D721Med (cell line): Measurements from ENCODE around the gene PCGF3.
"Not testable (repeated sequence)": the region's sequence is repeated elsewhere in the genome, so short reads cannot be mapped to it uniquely, and the experiment has no call there.

Experiments
- DNase-seq: peaks from one replicate; pipeline ENCODE4 v3.0.0; 2011; ENCODE audit warnings: low spot score; ENCODE audit not compliant: insufficient read length
- FAIRE-seq: peaks from 2 replicates; lab custom pipeline; 2011; peaks lifted over from hg19 to GRCh38; lab: Jason Lieb, UNC
- CTCF ChIP-seq: IDR thresholded peaks from 2 replicates; pipeline ENCODE4 v1.5.1; 2012; ENCODE audit warnings: mild to moderate bottlenecking, control low read depth; ENCODE audit not compliant: insufficient read depth; ENCODE audit errors: missing control alignments

Gene PCGF3

DNA sequence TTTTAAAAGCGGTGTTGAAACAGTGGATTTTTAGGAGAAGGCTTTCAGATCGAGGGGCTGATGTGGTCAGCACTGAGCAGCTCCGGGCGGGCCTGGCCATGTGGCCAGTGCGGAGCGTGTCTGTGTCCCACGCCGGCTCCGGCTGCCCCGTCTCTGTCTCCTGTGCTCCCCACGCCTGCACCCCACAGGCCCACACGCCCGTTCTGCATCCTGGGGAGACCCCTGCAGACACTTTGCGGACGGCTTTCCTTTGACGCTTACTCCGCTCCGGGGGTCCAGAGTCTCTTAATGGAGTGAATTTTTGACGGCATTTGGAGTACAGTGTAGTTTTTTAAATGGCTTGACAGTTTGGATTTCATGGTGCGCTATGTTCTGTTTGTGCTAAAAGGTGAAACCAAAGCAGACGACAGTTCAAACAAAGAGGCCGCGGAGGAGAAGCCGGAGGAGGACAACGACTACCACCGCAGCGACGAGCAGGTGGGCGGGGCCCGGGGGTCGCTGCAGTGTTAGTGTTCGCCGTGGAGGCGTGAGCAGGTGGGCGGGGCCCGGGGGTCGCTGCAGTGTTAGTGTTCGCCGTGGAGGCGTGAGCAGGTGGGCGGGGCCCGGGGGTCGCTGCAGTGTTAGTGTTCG is 38.7 kb downstream of the PCGF3 start:
- no peak for TF ChIP-seq CTCF
- no peak for FAIRE-seq
- no peak for DNase-seq

DNA sequence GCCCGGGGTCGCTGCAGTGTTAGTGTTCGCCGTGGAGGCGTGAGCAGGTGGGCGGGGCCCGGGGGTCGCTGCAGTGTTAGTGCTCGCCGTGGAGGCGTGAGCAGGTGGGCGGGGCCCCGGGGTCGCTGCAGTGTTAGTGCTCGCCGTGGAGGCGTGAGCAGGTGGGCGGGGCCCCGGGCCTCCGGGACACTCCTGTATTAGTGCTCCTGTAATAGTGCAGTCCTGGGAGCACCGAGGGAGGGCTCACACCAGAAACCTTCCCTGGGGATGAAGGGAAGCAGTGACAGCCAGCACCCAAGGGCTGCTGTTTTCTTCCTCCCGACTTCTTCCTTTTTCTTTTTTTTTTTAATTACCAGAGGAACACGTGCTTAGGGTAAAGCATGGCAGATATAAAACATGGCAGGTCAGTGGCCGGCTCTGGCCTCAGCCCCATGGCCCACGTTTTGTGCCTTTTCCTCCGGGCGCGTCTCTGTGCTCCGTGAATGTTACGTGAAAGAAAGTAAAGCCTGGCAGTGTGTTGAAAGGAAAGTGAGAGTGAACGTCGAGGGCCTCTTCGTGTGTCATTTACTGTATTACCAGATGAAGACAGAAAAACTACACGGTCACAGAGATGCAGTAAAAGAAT is 42.0 kb downstream of the PCGF3 start:
- TF ChIP-seq CTCF = no peak
- DNase-seq (no peak), FAIRE-seq (no peak)

GRCh38 chr4:748461-748860 is 42.8 kb downstream of the PCGF3 start:
- TF ChIP-seq CTCF = no peak
- no peak for FAIRE-seq

DNA sequence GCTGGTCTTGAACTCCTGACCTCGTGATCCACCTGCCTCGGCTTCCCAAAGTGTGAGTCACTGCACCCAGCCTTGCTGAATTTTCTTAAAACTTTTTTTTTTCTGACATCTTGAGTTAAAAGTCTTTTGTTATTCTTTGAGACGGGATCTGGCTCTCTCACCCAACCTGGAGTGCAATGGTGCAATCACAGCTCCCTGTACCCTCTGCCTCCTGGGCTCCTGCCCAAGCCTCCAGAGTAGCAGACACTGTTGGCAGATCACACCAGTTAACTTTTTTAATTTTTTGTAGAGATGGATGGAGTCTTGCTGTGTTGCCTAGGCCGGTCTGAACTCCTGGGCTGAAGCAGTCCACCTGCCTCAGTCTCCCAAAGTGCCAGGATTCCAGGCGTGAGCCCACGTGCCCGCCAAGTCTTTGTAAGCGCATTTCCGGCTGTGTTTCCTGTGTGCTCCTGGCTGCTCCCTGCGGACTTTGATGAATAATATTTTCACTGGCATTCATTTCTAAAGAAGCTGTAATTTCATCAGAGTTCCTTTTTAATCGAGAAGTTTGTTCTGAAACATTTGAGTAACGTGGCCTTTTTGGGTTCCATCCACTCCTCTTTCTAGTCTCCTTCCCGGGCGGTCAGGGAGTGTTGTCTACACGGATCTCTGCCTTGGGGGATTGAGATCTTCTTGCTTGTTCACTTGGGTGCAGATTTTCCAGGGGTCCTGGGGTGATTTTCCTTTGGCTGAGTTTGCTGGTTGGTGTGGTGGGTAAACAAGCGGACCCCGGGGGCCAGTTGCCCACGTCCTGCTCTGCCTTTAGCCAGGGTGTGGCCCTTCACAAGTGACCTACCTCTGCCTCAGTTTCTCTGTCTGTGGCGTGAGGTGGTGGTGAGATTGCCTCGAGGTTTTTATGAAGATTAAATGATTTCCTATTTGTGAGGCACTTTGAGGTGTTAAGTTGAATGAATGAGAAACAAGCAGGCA is 44.4 kb downstream of the PCGF3 start:
- no peak for TF ChIP-seq CTCF
- FAIRE-seq = no peak

More at GRCh38 chr4:748461-748860, 42.8 kb downstream of the PCGF3 start:
- DNase-seq = no peak

GRCh38 chr4:751676-752075 is 46.0 kb downstream of the PCGF3 start:
- DNase-seq (no peak), FAIRE-seq (no peak)
- TF ChIP-seq CTCF = no peak

More for the DNA sequence above, 44.4 kb downstream of the PCGF3 start:
- no peak for DNase-seq

GRCh38 chr4:752196-752861 is 46.7 kb downstream of the PCGF3 start:
- FAIRE-seq (no peak), DNase-seq (no peak)
- no peak for TF ChIP-seq CTCF

GRCh38 chr4:753186-753585 is 47.6 kb downstream of the PCGF3 start:
- not testable (repeated sequence) for DNase-seq, FAIRE-seq
